DND-41 (cell line): ENCODE data around the gene GSN.

Source experiments
- ATAC-seq: fragments of 200-7000 bp; cut with Tn5 transposase; 3 replicates; pipeline ENCODE4 v1.9.1; 2021; ENCODE audit warnings: low read depth; ENCODE audit not compliant: insufficient read depth
- DNase-seq: peaks from one replicate; pipeline ENCODE4 v3.0.0-alpha.2; 2020
- H2AFZ ChIP-seq: 2 replicates; pipeline ENCODE4 v1.6.0; 2012; ENCODE audit warnings: low read depth, low read length
- H3K27ac ChIP-seq: 2 replicates; pipeline ENCODE4 v1.5.1; 2012; ENCODE audit warnings: low read length, inconsistent platforms
- H3K27me3 ChIP-seq: fragments of 200-600 bp; sonication (generic); 2 replicates; pipeline ENCODE4 v1.6.0; 2012; ENCODE audit warnings: low read length, mild to moderate bottlenecking, inconsistent platforms; ENCODE audit not compliant: insufficient read depth, poor library complexity
- H3K36me3 ChIP-seq: 2 replicates; pipeline ENCODE4 v1.5.1; 2012; ENCODE audit warnings: low read length, inconsistent platforms; ENCODE audit not compliant: insufficient read depth
- H3K4me1 ChIP-seq: 2 replicates; pipeline ENCODE4 v1.5.1; 2012; ENCODE audit warnings: mild to moderate bottlenecking, low read length; ENCODE audit not compliant: insufficient read depth
- H3K4me2 ChIP-seq: 2 replicates; pipeline ENCODE4 v1.6.0; 2012; ENCODE audit warnings: mild to moderate bottlenecking, moderate library complexity, low read length, inconsistent platforms; ENCODE audit not compliant: insufficient read depth
- H3K4me3 ChIP-seq, 2 experiments: fragments of 200-600 bp in 1 of 2; shearing (Covaris generic) in 1 of 2; 2 replicates each; pipeline ENCODE4 v1.5.1; 2012 to 2016; ENCODE audit warnings: inconsistent platforms in 2 of 2, low read length in 2 of 2, mild to moderate bottlenecking in 2 of 2, low read depth in 1 of 2, moderate library complexity in 1 of 2
- H3K79me2 ChIP-seq: 2 replicates; pipeline ENCODE4 v1.6.0; 2012; ENCODE audit warnings: low read length, inconsistent platforms; ENCODE audit not compliant: insufficient read depth
- H3K9ac ChIP-seq: 2 replicates; pipeline ENCODE4 v1.6.0; 2012; ENCODE audit warnings: low read depth, mild to moderate bottlenecking, inconsistent platforms, low read length, moderate library complexity
- H3K9me3 ChIP-seq: 2 replicates; pipeline ENCODE4 v1.5.1; 2012; ENCODE audit warnings: low read length, moderate library complexity, mild to moderate bottlenecking, inconsistent platforms; ENCODE audit not compliant: insufficient read depth, severe bottlenecking
- H4K20me1 ChIP-seq: 2 replicates; pipeline ENCODE4 v1.6.0; 2012; ENCODE audit warnings: low read length; ENCODE audit not compliant: insufficient read depth
- EZH2 ChIP-seq: IDR thresholded peaks from 3 replicates; pipeline ENCODE4 v1.6.1; 2012; ENCODE audit warnings: borderline replicate concordance, low read depth, mild to moderate bottlenecking, moderate library complexity, low read length, inconsistent platforms; ENCODE audit not compliant: severe bottlenecking
- TF ChIP-seq, protein P1 (sequence below): IDR thresholded peaks from 2 replicates; pipeline ENCODE4 v1.5.1; 2012; ENCODE audit warnings: borderline replicate concordance, low read length, moderate library complexity, mild to moderate bottlenecking; ENCODE audit not compliant: poor library complexity, severe bottlenecking; ENCODE audit errors: extremely low read depth

GSN gene

GRCh38 chr9:121368745-121369144 lies 100.8 kb downstream of the GSN start:
- no peaks in the 10 kb centered on the region for H4K20me1 ChIP-seq
- H3K4me2 ChIP-seq = no peak overlapping the region
- no peak overlapping the region for H3K9ac ChIP-seq
- H3K79me2 ChIP-seq = no peaks in the 10 kb centered on the region
- no peak for DNase-seq
- H3K4me3 ChIP-seq = no peak overlapping the region
- H3K4me1 ChIP-seq = no peaks in the 10 kb centered on the region
- TF ChIP-seq EZH2 = no peak
- TF ChIP-seq, protein P1, sequence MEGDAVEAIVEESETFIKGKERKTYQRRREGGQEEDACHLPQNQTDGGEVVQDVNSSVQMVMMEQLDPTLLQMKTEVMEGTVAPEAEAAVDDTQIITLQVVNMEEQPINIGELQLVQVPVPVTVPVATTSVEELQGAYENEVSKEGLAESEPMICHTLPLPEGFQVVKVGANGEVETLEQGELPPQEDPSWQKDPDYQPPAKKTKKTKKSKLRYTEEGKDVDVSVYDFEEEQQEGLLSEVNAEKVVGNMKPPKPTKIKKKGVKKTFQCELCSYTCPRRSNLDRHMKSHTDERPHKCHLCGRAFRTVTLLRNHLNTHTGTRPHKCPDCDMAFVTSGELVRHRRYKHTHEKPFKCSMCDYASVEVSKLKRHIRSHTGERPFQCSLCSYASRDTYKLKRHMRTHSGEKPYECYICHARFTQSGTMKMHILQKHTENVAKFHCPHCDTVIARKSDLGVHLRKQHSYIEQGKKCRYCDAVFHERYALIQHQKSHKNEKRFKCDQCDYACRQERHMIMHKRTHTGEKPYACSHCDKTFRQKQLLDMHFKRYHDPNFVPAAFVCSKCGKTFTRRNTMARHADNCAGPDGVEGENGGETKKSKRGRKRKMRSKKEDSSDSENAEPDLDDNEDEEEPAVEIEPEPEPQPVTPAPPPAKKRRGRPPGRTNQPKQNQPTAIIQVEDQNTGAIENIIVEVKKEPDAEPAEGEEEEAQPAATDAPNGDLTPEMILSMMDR = no peak
- peaks cover 2% of the 10 kb centered on the region for H3K27me3 ChIP-seq
- no peaks in the 10 kb centered on the region for H3K9me3 ChIP-seq
- no peak overlapping the region for H3K27ac ChIP-seq
- no peaks in the 10 kb centered on the region for H3K36me3 ChIP-seq
- no peak for ATAC-seq
- H2AFZ ChIP-seq = no peak overlapping the region

DNA sequence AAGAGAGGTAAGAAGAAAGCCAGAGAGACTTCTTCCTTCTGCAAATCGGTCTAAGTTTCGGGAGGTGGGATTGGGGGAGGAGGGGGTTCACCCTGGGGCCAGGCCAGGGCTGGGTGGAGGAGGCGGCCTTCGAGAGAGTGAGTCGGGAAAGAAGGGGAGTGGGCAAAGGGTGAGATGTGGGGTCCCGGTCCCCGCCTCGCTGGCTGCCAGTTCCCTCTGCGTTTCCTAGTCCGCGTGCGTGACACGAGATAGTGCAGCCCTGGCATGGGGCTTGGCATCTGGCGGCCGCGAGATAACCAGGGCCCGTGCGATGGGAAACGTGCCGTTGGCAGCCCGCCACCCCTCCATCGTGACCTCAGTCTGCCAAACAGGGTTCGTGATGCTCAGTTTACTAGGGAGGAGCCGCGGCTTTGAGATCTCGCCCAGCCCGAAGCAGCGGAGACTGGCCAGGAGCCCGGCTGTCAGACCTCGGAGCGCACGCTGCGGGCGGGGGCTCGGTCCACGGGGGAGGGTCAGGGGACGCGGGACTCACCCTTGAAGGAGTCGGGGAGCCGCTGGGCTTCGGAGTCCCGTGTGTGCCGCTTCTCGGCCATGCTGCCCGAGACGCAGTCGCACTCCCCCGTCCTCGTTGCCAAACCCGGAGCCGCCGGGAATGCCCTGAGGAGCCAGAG lies 101.8 kb downstream of the GSN start, which contains the start of gene STOM:
Gene STOM (minus strand): TSS at position 656 of the 671 bp plus-strand sequence. CDS start 63 bp downstream, at position 593.
- Histone ChIP-seq H3K4me2 (no peak within 1 kb of the TSS), H3K27ac (no peak within 1 kb of the TSS), H3K27me3 (peaks cover 1% of the 10 kb centered on the region), H3K79me2 (no peaks in the 10 kb centered on the region), H3K4me1 (no peaks in the 10 kb centered on the region), H3K9ac (no peak within 1 kb of the TSS), H3K9me3 (no peaks in the 10 kb centered on the region), H3K36me3 (no peaks in the 10 kb centered on the region), H2AFZ (no peak within 1 kb of the TSS), H4K20me1 (no peaks in the 10 kb centered on the region), H3K4me3 (no peak within 1 kb of the TSS)
- ATAC-seq (no peak), DNase-seq (no peak)
- TF ChIP-seq, protein P1 = no peak
- TF ChIP-seq EZH2 = no peak

DNA sequence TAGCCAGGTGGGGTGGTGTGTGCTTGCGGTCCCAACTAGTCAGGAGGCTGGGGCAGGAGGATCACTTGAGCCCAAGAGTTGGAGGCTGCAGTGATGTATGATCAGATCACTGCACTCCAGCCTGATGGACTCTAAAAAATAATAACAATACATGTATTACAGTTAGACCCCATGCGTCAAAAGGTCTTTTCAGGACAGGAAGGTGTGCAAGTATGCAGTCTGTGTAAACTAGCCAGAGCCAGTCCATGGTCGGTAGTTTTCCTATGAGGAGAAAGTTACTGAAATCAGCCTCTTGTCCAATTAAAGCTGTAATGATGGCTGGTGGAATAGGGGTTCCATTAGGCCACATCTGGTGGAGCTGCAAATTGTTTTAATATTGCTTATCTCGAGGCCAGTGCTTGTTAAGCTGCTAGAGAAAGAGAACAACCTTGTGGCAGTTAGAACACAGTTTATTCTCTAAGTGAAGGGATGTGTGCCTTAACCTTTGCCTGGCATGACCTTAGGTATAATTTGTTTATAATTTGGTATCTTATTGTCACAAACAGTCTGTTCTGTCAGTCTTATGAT lies 103.6 kb downstream of the GSN start:
- no peak for DNase-seq
- no peaks in the 10 kb centered on the region for H3K36me3 ChIP-seq
- peaks cover 6% of the 10 kb centered on the region for H3K27me3 ChIP-seq
- no peaks in the 10 kb centered on the region for H3K9me3 ChIP-seq
- TF ChIP-seq EZH2 = no peak
- no peaks in the 10 kb centered on the region for H3K4me1 ChIP-seq
- no peak overlapping the region for H3K9ac ChIP-seq
- H3K4me2 ChIP-seq = no peak overlapping the region
- ATAC-seq = no peak
- H2AFZ ChIP-seq = no peak overlapping the region
- no peak overlapping the region for H3K4me3 ChIP-seq
- no peak overlapping the region for H3K27ac ChIP-seq
- H3K79me2 ChIP-seq = no peaks in the 10 kb centered on the region
- no peaks in the 10 kb centered on the region for H4K20me1 ChIP-seq

- Histone ChIP-seq H3K79me2 (no peaks in the 10 kb centered on the region), H4K20me1 (no peaks in the 10 kb centered on the region), H3K4me1 (no peaks in the 10 kb centered on the region), H3K4me2 (no peak overlapping the region), H3K27ac (no peak overlapping the region), H3K9me3 (no peaks in the 10 kb centered on the region), H3K27me3 (peaks cover 6% of the 10 kb centered on the region), H3K9ac (no peak overlapping the region), H2AFZ (no peak overlapping the region), H3K4me3 (no peak overlapping the region), H3K36me3 (no peaks in the 10 kb centered on the region)
- DNase-seq = no peak
- ATAC-seq = no peak
- no peak for TF ChIP-seq EZH2
- TF ChIP-seq, protein P1 = no peak
Observed at GRCh38 chr9:121372239-121373010, 104.5 kb downstream of the GSN start.
